Skin epidermis (tissue), 12 donors: ENCODE measurements around the gene ZBTB9.
"Not testable (repeated sequence)": the region's sequence is repeated elsewhere in the genome, so short reads cannot be mapped to it uniquely, and the experiment has no call there.

ENCODE experiments used
- H3K27ac ChIP-seq, 21 experiments: fragments of 200-600 bp; sonication (generic) in 11 of 21; one replicate each; pipeline ENCODE4 v1.5.0; 2020; ENCODE audit warnings: mild to moderate bottlenecking in 3 of 21, inconsistent platforms in 2 of 21, moderate library complexity in 2 of 21
- H3K4me3 ChIP-seq, 7 experiments: fragments of 200-600 bp; sonication (generic) in 2 of 7; one replicate each; pipeline ENCODE4 v1.5.0; 2020; ENCODE audit warnings: inconsistent platforms in 2 of 7, mild to moderate bottlenecking in 2 of 7, moderate library complexity in 1 of 7

ZBTB9 gene

GRCh38 chr6:33452496-33452895, 1.9 kb upstream of the ZBTB9 start:
- H3K27ac ChIP-seq = peak overlapping the region in 5 of 21 experiments; percentile 5 to 86 (median 72)
- H3K4me3 ChIP-seq = no peak overlapping the region

- H3K27ac ChIP-seq = peak overlapping the region in 20 of 21 experiments; percentile 35 to 90 (median 82)
- H3K4me3 ChIP-seq = peak overlapping the region; percentile 61 to 94 (median 75)
Observed at GRCh38 chr6:33453393-33454008, 875 bp upstream of the ZBTB9 start.

- Histone ChIP-seq H3K4me3 (peak overlapping the region; percentile 61 to 94 (median 75)), H3K27ac (peak overlapping the region in 14 of 21 experiments; percentile 28 to 90 (median 84))
Observed at GRCh38 chr6:33455051-33455450, 675 bp downstream of the ZBTB9 start.

GRCh38 chr6:33456156-33456555, 1.8 kb downstream of the ZBTB9 start:
- Histone ChIP-seq H3K27ac (no peak overlapping the region), H3K4me3 (no peak overlapping the region)

GRCh38 chr6:33458676-33459075, 4.3 kb downstream of the ZBTB9 start:
- H3K4me3 ChIP-seq = no peak overlapping the region
- no peak overlapping the region for H3K27ac ChIP-seq

- Histone ChIP-seq H3K4me3 (no peak overlapping the region), H3K27ac (no peak overlapping the region)
Observed at GRCh38 chr6:33459226-33459625, 4.8 kb downstream of the ZBTB9 start.

GRCh38 chr6:33466075-33466735, 11.8 kb downstream of the ZBTB9 start:
- Histone ChIP-seq H3K27ac (no peak overlapping the region), H3K4me3 (no peak overlapping the region)

- no peak overlapping the region for H3K4me3 ChIP-seq
- no peak overlapping the region for H3K27ac ChIP-seq
Observed at GRCh38 chr6:33467091-33467490, 12.7 kb downstream of the ZBTB9 start.

- Histone ChIP-seq H3K4me3 (no peak overlapping the region), H3K27ac (no peak overlapping the region)
Observed at GRCh38 chr6:33469661-33470060, 15.3 kb downstream of the ZBTB9 start.

GRCh38 chr6:33477864-33478263, 23.5 kb downstream of the ZBTB9 start:
- Histone ChIP-seq H3K27ac (no peak overlapping the region), H3K4me3 (no peak overlapping the region)

GRCh38 chr6:33481192-33481591, 26.8 kb downstream of the ZBTB9 start:
- H3K4me3 ChIP-seq = no peak overlapping the region
- H3K27ac ChIP-seq = no peak overlapping the region

GRCh38 chr6:33482620-33483019, 28.2 kb downstream of the ZBTB9 start:
- H3K27ac ChIP-seq, H3K4me3 ChIP-seq: not testable (repeated sequence)

- no peak overlapping the region for H3K4me3 ChIP-seq
- H3K27ac ChIP-seq = no peak overlapping the region
Observed at GRCh38 chr6:33483678-33484077, 29.3 kb downstream of the ZBTB9 start.

GRCh38 chr6:33484673-33485262, 30.4 kb downstream of the ZBTB9 start:
- not testable (repeated sequence) for H3K4me3 ChIP-seq

GRCh38 chr6:33485680-33486079, 31.3 kb downstream of the ZBTB9 start:
- H3K4me3 ChIP-seq, H3K27ac ChIP-seq: not testable (repeated sequence)

More at GRCh38 chr6:33484673-33485262, 30.4 kb downstream of the ZBTB9 start:
- H3K27ac ChIP-seq = not testable (repeated sequence)

- H3K27ac ChIP-seq = no peak overlapping the region
- no peak overlapping the region for H3K4me3 ChIP-seq
Observed at GRCh38 chr6:33488339-33488738, 34.0 kb downstream of the ZBTB9 start.

- Histone ChIP-seq H3K4me3 (no peak overlapping the region), H3K27ac (no peak overlapping the region)
Observed at GRCh38 chr6:33490198-33490597, 35.8 kb downstream of the ZBTB9 start.

- Histone ChIP-seq H3K4me3 (no peak overlapping the region), H3K27ac (no peak overlapping the region)
Observed at GRCh38 chr6:33490621-33491020, 36.2 kb downstream of the ZBTB9 start.

GRCh38 chr6:33492093-33492492, 37.7 kb downstream of the ZBTB9 start:
- no peak overlapping the region for H3K27ac ChIP-seq
- H3K4me3 ChIP-seq = no peak overlapping the region

GRCh38 chr6:33497157-33497556, 42.8 kb downstream of the ZBTB9 start:
- Histone ChIP-seq H3K4me3 (no peak overlapping the region), H3K27ac (no peak overlapping the region)

- Histone ChIP-seq H3K27ac (no peak overlapping the region), H3K4me3 (no peak overlapping the region)
Observed at GRCh38 chr6:33502486-33502885, 48.1 kb downstream of the ZBTB9 start.
